ENCODE results near the gene OTOP1. TPM values are rescaled to one million over a fixed set of nuclear protein-coding genes. Genes with fewer than 3 reads are reported as not detected.
A peak's percentile ranks its signal among the peaks of the same experiment; 100 is the strongest.
"Not testable (repeated sequence)": the region's sequence is repeated elsewhere in the genome, so short reads cannot be mapped to it uniquely, and the experiment has no call there.

OTOP1 gene
- total and polyA plus RNA-seq, 2 donors (not counting 1 experiment from before 2014, with no cell fraction given) = not detected

DNA sequence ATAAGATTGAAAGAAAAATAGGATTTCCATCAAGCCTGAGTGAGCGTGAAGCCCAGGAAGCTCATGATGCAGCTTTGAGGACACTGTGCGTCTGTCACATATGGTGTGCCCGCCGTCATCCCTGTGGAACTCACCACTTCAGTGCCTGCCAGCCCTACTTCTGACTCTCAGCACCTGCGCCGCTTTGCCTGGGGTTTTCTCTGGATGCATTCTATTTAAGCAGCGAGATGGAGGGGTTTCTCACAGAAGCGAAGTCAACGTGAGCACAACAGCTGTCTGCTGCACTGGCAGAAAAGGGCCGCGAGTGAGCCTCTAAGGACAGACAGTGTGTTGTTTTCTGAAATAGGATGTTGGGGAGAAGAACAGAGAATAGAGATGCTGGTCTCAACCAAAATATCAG is 27.5 kb upstream of the OTOP1 start:
- Histone ChIP-seq H3K4me2 (replicated peaks; ENCODE audit: low read depth, low read length, poor library complexity, severe bottlenecking) (no peak overlapping the region), H3K79me2 (ENCODE audit: control insufficient read depth, insufficient read depth, low read length) (no peaks in the 10 kb centered on the region), H2AFZ (ENCODE audit: insufficient read depth, low read depth, low read length, poor library complexity, severe bottlenecking) (no peak overlapping the region), H3K9me3 (ENCODE audit: control extremely low read depth in 1 of 3, control insufficient read depth in 2 of 3, insufficient read depth in 1 of 3, low read length in 2 of 3) (no peaks in the 10 kb centered on the region), H3K4me3 (ENCODE audit: control extremely low read depth in 1 of 5, extremely low read depth in 1 of 5, insufficient read depth in 1 of 5, low read depth in 2 of 5, low read length in 4 of 5) (no peak overlapping the region), H3K27ac (ENCODE audit: low read length in 2 of 2) (no peak overlapping the region), H3K4me1 (ENCODE audit: control insufficient read depth in 2 of 2, insufficient read depth in 2 of 2, low read length in 2 of 2) (no peaks in the 10 kb centered on the region), H3K9ac (ENCODE audit: low read length) (no peak overlapping the region), H4K20me1 (ENCODE audit: control insufficient read depth, insufficient read depth, low read length, poor library complexity, severe bottlenecking) (no peaks in the 10 kb centered on the region), H3K27me3 (replicated peaks in 1 of 4; ENCODE audit: control extremely low read depth in 1 of 4, control insufficient read depth in 3 of 4, insufficient read depth in 4 of 4, low read length in 3 of 4) (peaks cover 0 to 19% (median 3%) of the 10 kb centered on the region in 4 experiments), H3K36me3 (replicated peaks in 1 of 2; ENCODE audit: control extremely low read depth in 1 of 2, control insufficient read depth in 1 of 2, extremely low read depth in 1 of 2, insufficient read depth in 2 of 2, low read length in 1 of 2) (no peaks in the 10 kb centered on the region)
- Mint-ChIP-seq H3K4me1 (no peaks in the 10 kb centered on the region), H3K27me3 (peaks cover 15% of the 10 kb centered on the region), H3K9me3 (ENCODE audit: insufficient read depth) (no peaks in the 10 kb centered on the region), H3K27ac (no peak overlapping the region), H3K4me3 (no peak overlapping the region)
- ChIA-PET POLR2A (no interaction called here), CTCF (interaction anchor here (1.7 kb wide), 1 partner anchor 1559 kb away, joined by 4 read pairs; no protein-coding TSS in a partner anchor)
- TF ChIP-seq, protein P1, sequence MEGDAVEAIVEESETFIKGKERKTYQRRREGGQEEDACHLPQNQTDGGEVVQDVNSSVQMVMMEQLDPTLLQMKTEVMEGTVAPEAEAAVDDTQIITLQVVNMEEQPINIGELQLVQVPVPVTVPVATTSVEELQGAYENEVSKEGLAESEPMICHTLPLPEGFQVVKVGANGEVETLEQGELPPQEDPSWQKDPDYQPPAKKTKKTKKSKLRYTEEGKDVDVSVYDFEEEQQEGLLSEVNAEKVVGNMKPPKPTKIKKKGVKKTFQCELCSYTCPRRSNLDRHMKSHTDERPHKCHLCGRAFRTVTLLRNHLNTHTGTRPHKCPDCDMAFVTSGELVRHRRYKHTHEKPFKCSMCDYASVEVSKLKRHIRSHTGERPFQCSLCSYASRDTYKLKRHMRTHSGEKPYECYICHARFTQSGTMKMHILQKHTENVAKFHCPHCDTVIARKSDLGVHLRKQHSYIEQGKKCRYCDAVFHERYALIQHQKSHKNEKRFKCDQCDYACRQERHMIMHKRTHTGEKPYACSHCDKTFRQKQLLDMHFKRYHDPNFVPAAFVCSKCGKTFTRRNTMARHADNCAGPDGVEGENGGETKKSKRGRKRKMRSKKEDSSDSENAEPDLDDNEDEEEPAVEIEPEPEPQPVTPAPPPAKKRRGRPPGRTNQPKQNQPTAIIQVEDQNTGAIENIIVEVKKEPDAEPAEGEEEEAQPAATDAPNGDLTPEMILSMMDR (IDR thresholded peaks at IDR 0.05) = no peak
- TF ChIP-seq EZH2 (IDR thresholded peaks at IDR 0.05; ENCODE audit: borderline replicate concordance, insufficient read depth, low read depth, low read length, poor library complexity, severe bottlenecking) = no peak
- intact Hi-C loops (cut with micrococcal nuclease) = no loop called here
- DNase-seq = no peak
- WGBS (ENCODE audit: insufficient coverage) = 89% methylated on average over 11 of the region's 11 CpGs
- ATAC-seq (ENCODE audit: low read depth) = no peak

DNA sequence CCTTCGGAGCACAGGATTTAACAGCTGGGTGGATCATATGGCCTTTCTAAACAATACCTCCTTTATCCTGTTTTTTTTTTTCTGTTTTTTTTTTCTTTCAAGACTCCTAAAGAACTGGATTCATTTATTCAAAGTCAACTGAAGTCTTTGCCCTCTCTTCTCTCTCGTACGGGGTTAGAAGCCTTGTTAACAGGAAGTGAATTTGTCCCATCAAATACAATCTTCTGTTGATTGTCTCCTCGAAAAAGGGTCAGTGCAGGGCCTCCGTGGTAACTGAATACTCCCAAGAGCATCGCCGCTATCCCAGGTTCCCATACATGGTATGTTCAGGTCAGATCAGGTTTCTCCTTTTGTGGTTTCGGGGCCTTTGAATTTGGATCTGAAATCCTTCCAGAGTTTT is 23.1 kb upstream of the OTOP1 start:
- WGBS (ENCODE audit: insufficient coverage) = 93% methylated on average over 4 of the region's 8 CpGs
- H3K27me3 Mint-ChIP-seq = peaks cover 10% of the 10 kb centered on the region
- no peak overlapping the region for H3K4me3 ChIP-seq (ENCODE audit: control extremely low read depth in 1 of 5, extremely low read depth in 1 of 5, insufficient read depth in 1 of 5, low read depth in 2 of 5, low read length in 4 of 5)
- peaks cover 14 to 17% of the 10 kb centered on the region in 2 donors for H3K4me1 ChIP-seq (ENCODE audit: control insufficient read depth in 2 of 2, insufficient read depth in 2 of 2, low read length in 2 of 2)
- CTCF ChIA-PET = interaction anchor here (2.2 kb wide), 1 partner anchor 88 kb away, joined by 8 read pairs; no protein-coding TSS in a partner anchor
- no peak overlapping the region for H2AFZ ChIP-seq (ENCODE audit: insufficient read depth, low read depth, low read length, poor library complexity, severe bottlenecking)
- peaks cover 21% of the 10 kb centered on the region for H3K4me1 Mint-ChIP-seq
- POLR2A ChIA-PET = no interaction called here
- no peak overlapping the region for H3K9ac ChIP-seq (ENCODE audit: low read length)
- H3K9me3 ChIP-seq (ENCODE audit: control extremely low read depth in 1 of 3, control insufficient read depth in 2 of 3, insufficient read depth in 1 of 3, low read length in 2 of 3) = no peaks in the 10 kb centered on the region
- intact Hi-C loops (cut with micrococcal nuclease) = loop anchor here (2.0 kb wide), 1 partner anchor 293 kb away; the partner anchor contains the start of gene STX18
- peaks cover 0 to 10% (median 3%) of the 10 kb centered on the region in 4 experiments for H3K27me3 ChIP-seq (replicated peaks in 1 of 4; ENCODE audit: control extremely low read depth in 1 of 4, control insufficient read depth in 3 of 4, insufficient read depth in 4 of 4, low read length in 3 of 4)
- H3K4me2 ChIP-seq (replicated peaks; ENCODE audit: low read depth, low read length, poor library complexity, severe bottlenecking) = no peak overlapping the region
- H3K27ac Mint-ChIP-seq = peak overlapping the region; percentile 61
- no peak overlapping the region for H3K27ac ChIP-seq (ENCODE audit: low read length in 2 of 2)
- peaks cover 0 to 12% of the 10 kb centered on the region in 2 experiments for H3K36me3 ChIP-seq (replicated peaks in 1 of 2; ENCODE audit: control extremely low read depth in 1 of 2, control insufficient read depth in 1 of 2, extremely low read depth in 1 of 2, insufficient read depth in 2 of 2, low read length in 1 of 2)
- DNase-seq (no peak), ATAC-seq (ENCODE audit: low read depth) (no peak)
- peak overlapping the region; percentile 16 for H3K4me3 Mint-ChIP-seq
- TF ChIP-seq EZH2 (IDR thresholded peaks at IDR 0.05; ENCODE audit: borderline replicate concordance, insufficient read depth, low read depth, low read length, poor library complexity, severe bottlenecking) = no peak
- TF ChIP-seq, protein P1 (IDR thresholded peaks at IDR 0.05) = no peak
- peaks cover 17% of the 10 kb centered on the region for H3K79me2 ChIP-seq (ENCODE audit: control insufficient read depth, insufficient read depth, low read length)
- H3K9me3 Mint-ChIP-seq (ENCODE audit: insufficient read depth) = no peaks in the 10 kb centered on the region
- H4K20me1 ChIP-seq (ENCODE audit: control insufficient read depth, insufficient read depth, low read length, poor library complexity, severe bottlenecking) = no peaks in the 10 kb centered on the region

DNA sequence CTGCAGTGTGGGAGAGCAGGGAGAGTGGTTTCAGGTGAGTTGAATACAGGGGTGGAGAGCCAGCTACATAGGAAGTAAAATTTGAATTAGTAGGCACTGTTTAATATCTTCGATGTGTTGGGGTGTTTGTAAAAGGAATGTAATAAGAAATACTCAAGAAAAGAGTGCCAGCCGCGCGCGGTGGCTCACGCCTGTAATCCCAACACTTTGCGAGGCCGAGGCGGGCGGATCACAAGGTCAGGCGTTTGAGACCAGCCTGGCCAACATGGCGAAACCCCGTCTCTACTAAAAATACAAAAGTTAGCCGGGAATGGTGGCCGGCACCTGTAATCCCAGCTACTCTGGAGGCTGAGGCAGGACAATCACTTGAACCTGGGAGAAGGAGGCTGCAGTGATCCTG is 22.6 kb upstream of the OTOP1 start:
- H3K27ac Mint-ChIP-seq; H3K9ac ChIP-seq (ENCODE audit: low read length); H3K4me2 ChIP-seq (replicated peaks; ENCODE audit: low read depth, low read length, poor library complexity, severe bottlenecking); H3K4me3 ChIP-seq (ENCODE audit: control extremely low read depth in 1 of 5, extremely low read depth in 1 of 5, insufficient read depth in 1 of 5, low read depth in 2 of 5, low read length in 4 of 5); H3K27ac ChIP-seq (ENCODE audit: low read length in 2 of 2); H3K9me3 Mint-ChIP-seq (ENCODE audit: insufficient read depth); H3K27me3 ChIP-seq (replicated peaks in 1 of 4; ENCODE audit: control extremely low read depth in 1 of 4, control insufficient read depth in 3 of 4, insufficient read depth in 4 of 4, low read length in 3 of 4); H3K27me3 Mint-ChIP-seq; H4K20me1 ChIP-seq (ENCODE audit: control insufficient read depth, insufficient read depth, low read length, poor library complexity, severe bottlenecking); H3K9me3 ChIP-seq (ENCODE audit: control extremely low read depth in 1 of 3, control insufficient read depth in 2 of 3, insufficient read depth in 1 of 3, low read length in 2 of 3); POLR2A ChIA-PET; DNase-seq; ATAC-seq (ENCODE audit: low read depth): not testable (repeated sequence)
- CTCF ChIA-PET = interaction anchor here (2.1 to 2.5 kb wide), 3 partner anchors 10 to 89 kb away, joined by 6 to 16 read pairs (median 8); no protein-coding TSS in a partner anchor
- Mint-ChIP-seq H3K4me3 (peak overlapping the region; percentile 88), H3K4me1 (peaks cover 21% of the 10 kb centered on the region)
- WGBS (ENCODE audit: insufficient coverage) = 88% methylated on average over 1 of the region's 15 CpGs
- H2AFZ ChIP-seq (ENCODE audit: insufficient read depth, low read depth, low read length, poor library complexity, severe bottlenecking) = peak overlapping the region; percentile 91
- H3K79me2 ChIP-seq (ENCODE audit: control insufficient read depth, insufficient read depth, low read length) = peaks cover 20% of the 10 kb centered on the region
- intact Hi-C loops (cut with micrococcal nuclease) = loop anchor here (2.0 kb wide), 1 partner anchor 293 kb away; the partner anchor contains the start of gene STX18
- peaks cover 14 to 17% of the 10 kb centered on the region in 2 donors for H3K4me1 ChIP-seq (ENCODE audit: control insufficient read depth in 2 of 2, insufficient read depth in 2 of 2, low read length in 2 of 2)
- H3K36me3 ChIP-seq (replicated peaks in 1 of 2; ENCODE audit: control extremely low read depth in 1 of 2, control insufficient read depth in 1 of 2, extremely low read depth in 1 of 2, insufficient read depth in 2 of 2, low read length in 1 of 2) = peaks cover 0 to 17% of the 10 kb centered on the region in 2 experiments

All from B cell (primary cell).